Loucy (cell line): ENCODE measurements around the gene KLF2.

Experiments
- EZH2phosphoT487 ChIP-seq: fragments of 200-600 bp; IDR thresholded peaks from 2 replicates; pipeline ENCODE4 v1.6.1; 2018; ENCODE audit warnings: antibody characterized with exemption, mild to moderate bottlenecking, moderate library complexity, borderline replicate concordance
- TF ChIP-seq, protein P1 (sequence below): fragments of 200-600 bp; sonication (generic); conservative IDR thresholded peaks from 2 replicates; pipeline ENCODE4 v1.5.1; 2014; ENCODE audit warnings: mild to moderate bottlenecking, antibody characterized with exemption, low read length

DNA sequence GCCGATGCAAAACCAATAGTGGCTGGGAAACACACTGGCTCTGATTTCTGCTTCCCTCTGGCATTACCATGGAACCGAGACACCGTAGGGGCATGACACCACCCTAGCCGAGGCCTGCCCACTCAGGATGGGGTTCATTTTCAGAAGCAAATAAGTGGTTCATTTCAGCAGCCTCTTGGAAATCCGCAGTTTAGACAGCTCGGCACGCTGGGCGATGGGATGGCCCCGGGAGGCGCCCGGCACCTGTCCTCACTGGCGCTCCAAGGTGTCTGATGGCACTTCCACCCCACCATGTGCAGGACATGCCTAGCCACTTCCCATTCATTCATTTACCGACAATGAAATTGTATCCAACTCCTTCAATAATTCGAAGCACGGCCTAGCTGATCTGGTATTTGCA, 33.8 kb downstream of the KLF2 start:
- TF ChIP-seq, protein P1, sequence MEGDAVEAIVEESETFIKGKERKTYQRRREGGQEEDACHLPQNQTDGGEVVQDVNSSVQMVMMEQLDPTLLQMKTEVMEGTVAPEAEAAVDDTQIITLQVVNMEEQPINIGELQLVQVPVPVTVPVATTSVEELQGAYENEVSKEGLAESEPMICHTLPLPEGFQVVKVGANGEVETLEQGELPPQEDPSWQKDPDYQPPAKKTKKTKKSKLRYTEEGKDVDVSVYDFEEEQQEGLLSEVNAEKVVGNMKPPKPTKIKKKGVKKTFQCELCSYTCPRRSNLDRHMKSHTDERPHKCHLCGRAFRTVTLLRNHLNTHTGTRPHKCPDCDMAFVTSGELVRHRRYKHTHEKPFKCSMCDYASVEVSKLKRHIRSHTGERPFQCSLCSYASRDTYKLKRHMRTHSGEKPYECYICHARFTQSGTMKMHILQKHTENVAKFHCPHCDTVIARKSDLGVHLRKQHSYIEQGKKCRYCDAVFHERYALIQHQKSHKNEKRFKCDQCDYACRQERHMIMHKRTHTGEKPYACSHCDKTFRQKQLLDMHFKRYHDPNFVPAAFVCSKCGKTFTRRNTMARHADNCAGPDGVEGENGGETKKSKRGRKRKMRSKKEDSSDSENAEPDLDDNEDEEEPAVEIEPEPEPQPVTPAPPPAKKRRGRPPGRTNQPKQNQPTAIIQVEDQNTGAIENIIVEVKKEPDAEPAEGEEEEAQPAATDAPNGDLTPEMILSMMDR, result no peak
- TF ChIP-seq EZH2phosphoT487, result no peak
